Measurements from ENCODE around the gene SFXN1.

SFXN1 gene

GRCh38 chr5:175466700-175467318 lies 11.6 kb upstream of the SFXN1 start:
- no peak for DNase-seq

- DNase-seq, result no peak
These were observed 10.2 kb upstream of the SFXN1 start for GRCh38 chr5:175467983-175468690.

- no peak for DNase-seq
These were observed 9.5 kb upstream of the SFXN1 start for GRCh38 chr5:175468892-175469291.

- no peak for DNase-seq
These were observed 8.4 kb upstream of the SFXN1 start for GRCh38 chr5:175469916-175470315.

GRCh38 chr5:175470781-175471180 lies 7.6 kb upstream of the SFXN1 start:
- DNase-seq, result no peak

- no peak for DNase-seq
These were observed 7.2 kb upstream of the SFXN1 start for GRCh38 chr5:175471196-175471595.

- no peak for DNase-seq
These were observed 6.7 kb upstream of the SFXN1 start for GRCh38 chr5:175471628-175472027.

- no peak for DNase-seq
These were observed 6.0 kb upstream of the SFXN1 start for GRCh38 chr5:175472378-175472777.

GRCh38 chr5:175475248-175475647 lies 3.1 kb upstream of the SFXN1 start:
- DNase-seq, result no peak

- no peak for DNase-seq
These were observed 920 bp upstream of the SFXN1 start for GRCh38 chr5:175477440-175477839.

- no peak for DNase-seq
These were observed 364 bp upstream of the SFXN1 start for GRCh38 chr5:175478008-175478383.

- DNase-seq, result no peak
These were observed 943 bp downstream of the SFXN1 start for GRCh38 chr5:175479125-175479881.

GRCh38 chr5:175483337-175483736 lies 5.0 kb downstream of the SFXN1 start:
- no peak for DNase-seq

GRCh38 chr5:175484322-175484721 lies 6.0 kb downstream of the SFXN1 start:
- no peak for DNase-seq

GRCh38 chr5:175484829-175485228 lies 6.5 kb downstream of the SFXN1 start:
- no peak for DNase-seq

GRCh38 chr5:175485631-175486030 lies 7.3 kb downstream of the SFXN1 start:
- DNase-seq, result no peak

- DNase-seq, result no peak
These were observed 9.3 kb downstream of the SFXN1 start for GRCh38 chr5:175487514-175488222.

GRCh38 chr5:175489693-175490443 lies 11.5 kb downstream of the SFXN1 start:
- no peak for DNase-seq

GRCh38 chr5:175491223-175491622 lies 12.9 kb downstream of the SFXN1 start:
- DNase-seq, result no peak

- DNase-seq, result no peak
These were observed 14.9 kb downstream of the SFXN1 start for GRCh38 chr5:175493260-175493659.

- DNase-seq, result no peak
These were observed 15.4 kb downstream of the SFXN1 start for GRCh38 chr5:175493726-175494125.

GRCh38 chr5:175494264-175495183 lies 16.2 kb downstream of the SFXN1 start:
- DNase-seq, result no peak
